Common myeloid progenitor, CD34-positive (primary cell): ENCODE measurements around the gene FRMD6.

Experiments used
- CTCF ChIA-PET: fragments of 350-600 bp; sonication (Branson Sonifier 250); formaldehyde crosslinking; loops from one replicate; lab custom pipeline; 2021; ENCODE audit warnings: antibody characterized with exemption; lab: Charles Lee
- POLR2A ChIA-PET: fragments of 350-600 bp; sonication (Branson Sonifier 250); formaldehyde crosslinking; loops from one replicate; lab custom pipeline; 2021; ENCODE audit warnings: antibody characterized with exemption; lab: Charles Lee
- DNase-seq, 3 donors: peaks; one replicate each; pipeline versions ENCODE4 v3.0.0 to v3.0.0-alpha.2; 2013
- H3K27ac ChIP-seq, 2 experiments: 1 replicate in 1 of 2; 2 replicates in 1 of 2; pipeline ENCODE4 v1.7.0; 2013; ENCODE audit warnings: inconsistent platforms in 2 of 2, low read length in 2 of 2, mild to moderate bottlenecking in 2 of 2, low read depth in 1 of 2, moderate library complexity in 1 of 2; ENCODE audit not compliant: severe bottlenecking in 2 of 2, insufficient read depth in 1 of 2, poor library complexity in 1 of 2
- H3K27me3 ChIP-seq, 5 experiments: replicated peaks in 2 of 5; 1 replicate in 3 of 5; 2 replicates in 2 of 5; pipeline versions ENCODE4 v1.6.1 to v1.7.0; 2013; ENCODE audit warnings: low read length in 4 of 5, mild to moderate bottlenecking in 2 of 5, moderate library complexity in 2 of 5, inconsistent platforms in 1 of 5; ENCODE audit not compliant: insufficient read depth in 5 of 5, control insufficient read depth in 4 of 5
- H3K36me3 ChIP-seq, 4 experiments: 1 replicate in 2 of 4; 2 replicates in 2 of 4; pipeline versions ENCODE4 v1.6.1 to v1.7.0; 2013; ENCODE audit warnings: low read length in 3 of 4, control low read depth in 1 of 4, mild to moderate bottlenecking in 1 of 4; ENCODE audit not compliant: control insufficient read depth in 4 of 4, insufficient read depth in 4 of 4
- H3K4me1 ChIP-seq, 4 experiments: 1 replicate in 3 of 4; 2 replicates in 1 of 4; pipeline versions ENCODE4 v1.6.1 to v1.7.1; 2013; ENCODE audit warnings: low read length in 3 of 4, mild to moderate bottlenecking in 3 of 4, control low read depth in 1 of 4, inconsistent platforms in 1 of 4, moderate library complexity in 1 of 4; ENCODE audit not compliant: control insufficient read depth in 4 of 4, insufficient read depth in 4 of 4; ENCODE audit errors: control extremely low read depth in 1 of 4
- H3K4me3 ChIP-seq, 7 experiments: 1 replicate in 4 of 7; 2 replicates in 3 of 7; pipeline versions ENCODE4 v1.5.1 to v1.7.0; 2013; ENCODE audit warnings: mild to moderate bottlenecking in 7 of 7, low read length in 6 of 7, moderate library complexity in 6 of 7, inconsistent platforms in 2 of 7, low read depth in 2 of 7, control low read depth in 1 of 7; ENCODE audit not compliant: insufficient read depth in 4 of 7, control insufficient read depth in 1 of 7; ENCODE audit errors: extremely low read depth in 1 of 7
- H3K9me3 ChIP-seq, 5 experiments: 1 replicate in 4 of 5; 2 replicates in 1 of 5; pipeline versions ENCODE4 v1.6.1 to v1.7.1; 2013; ENCODE audit warnings: low read length in 4 of 5, mild to moderate bottlenecking in 2 of 5, inconsistent platforms in 1 of 5, low read depth in 1 of 5, moderate library complexity in 1 of 5; ENCODE audit not compliant: control insufficient read depth in 4 of 5, insufficient read depth in 2 of 5; ENCODE audit errors: control extremely low read depth in 1 of 5
- WGBS: methylation state at CpG from one replicate; pipeline ENCODE4 v1.1.5; 2013; ENCODE audit not compliant: insufficient coverage; 5-methylcytosine and 5-hydroxymethylcytosine counted together

Gene FRMD6

DNA sequence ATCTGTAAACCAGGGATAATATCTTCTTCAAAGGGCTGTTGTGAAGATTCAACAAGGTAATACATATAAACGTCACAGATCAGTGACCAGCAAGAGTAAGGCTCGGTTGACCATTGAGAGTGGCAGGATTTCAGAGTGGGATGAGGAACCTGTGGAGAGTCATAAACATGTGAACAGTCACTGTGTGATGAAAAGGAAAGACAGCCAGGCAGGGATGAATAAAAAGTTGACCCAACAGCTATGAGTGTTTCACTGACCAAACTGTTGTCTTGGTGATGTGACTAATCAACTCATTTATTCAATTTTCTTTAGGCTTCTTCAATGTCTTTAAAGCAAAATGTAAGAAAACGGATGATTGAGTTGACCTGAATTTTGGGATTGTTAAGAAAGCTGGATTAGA, 8.6 kb upstream of the FRMD6 start:
- POLR2A ChIA-PET: no interaction called here
- Histone ChIP-seq H3K36me3 (no peaks in the 10 kb centered on the region), H3K27me3 (no peaks in the 10 kb centered on the region), H3K4me3 (no peak overlapping the region), H3K27ac (no peak overlapping the region), H3K9me3 (no peaks in the 10 kb centered on the region), H3K4me1 (no peaks in the 10 kb centered on the region)
- DNase-seq: no peak
- CTCF ChIA-PET: interaction anchor here (1.2 to 1.6 kb wide), 2 partner anchors 9 to 39 kb away, joined by 5 to 7 read pairs; partner anchors contain the start of gene FRMD6
- WGBS: 97% methylated on average over 3 of the region's 3 CpGs

DNA sequence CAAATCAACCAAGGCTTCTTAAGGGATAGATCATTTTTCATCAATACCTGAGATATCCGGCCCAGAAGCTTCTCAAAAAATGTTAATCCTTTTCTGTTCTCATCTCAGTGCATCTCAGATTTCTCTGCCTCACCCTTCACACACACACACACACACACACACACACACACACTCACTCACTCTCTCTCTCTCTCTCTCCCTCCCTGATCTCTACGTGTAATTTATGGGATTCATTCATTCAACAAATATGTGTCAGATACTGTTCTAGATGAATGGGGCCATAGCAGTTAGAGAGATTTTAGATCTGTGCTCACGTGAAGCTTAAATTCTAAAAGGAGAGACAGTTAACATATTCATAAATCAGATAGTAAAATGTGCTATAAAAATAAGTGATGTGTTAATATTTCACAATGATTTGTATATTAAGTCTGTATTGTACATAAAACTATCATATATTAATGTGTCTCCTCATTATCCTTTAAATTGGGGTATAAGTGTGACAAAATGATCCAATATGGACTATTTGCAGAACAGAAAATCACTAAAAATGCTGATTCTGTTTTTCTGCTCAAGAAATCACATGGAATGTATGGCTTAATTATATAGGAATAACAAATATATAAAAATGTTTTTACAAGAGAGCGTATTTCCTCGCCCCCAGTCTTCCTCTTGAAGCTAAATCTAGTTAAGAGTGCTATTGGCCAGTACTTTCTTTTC, 7.3 kb upstream of the FRMD6 start:
- Histone ChIP-seq H3K4me3 (no peak overlapping the region), H3K36me3 (no peaks in the 10 kb centered on the region), H3K4me1 (no peaks in the 10 kb centered on the region), H3K27ac (no peak overlapping the region), H3K9me3 (no peaks in the 10 kb centered on the region), H3K27me3 (no peaks in the 10 kb centered on the region)
- POLR2A ChIA-PET: interaction anchor here (0.6 kb wide), 1 partner anchor 134 kb away, joined by 3 read pairs; no protein-coding TSS in a partner anchor
- CTCF ChIA-PET: interaction anchor here (1.2 to 1.6 kb wide), 2 partner anchors 8 to 38 kb away, joined by 5 to 7 read pairs; partner anchors contain the start of gene FRMD6
- DNase-seq: no peak
- WGBS: 100% methylated on average over 2 of the region's 5 CpGs

DNA sequence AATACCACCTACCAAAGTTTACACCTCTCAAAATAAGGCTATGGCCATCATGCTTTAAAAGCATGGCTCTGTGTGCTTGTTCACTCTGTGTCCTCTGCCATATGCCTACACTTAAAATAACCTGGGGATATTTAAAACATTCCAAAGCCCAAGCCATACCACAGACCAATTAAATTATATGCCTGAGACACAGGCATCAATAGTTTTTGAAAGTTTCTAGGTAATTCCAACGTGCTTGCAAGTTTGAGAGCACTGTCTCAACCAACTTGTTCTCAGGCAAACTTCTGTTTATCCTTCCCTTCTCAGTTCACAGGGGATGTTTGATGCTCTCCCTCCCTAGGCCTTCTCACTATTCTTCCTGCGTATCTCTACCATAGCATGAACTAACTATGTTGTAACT, 3.4 kb upstream of the FRMD6 start:
- no peak for DNase-seq
- ChIA-PET CTCF (no interaction called here), POLR2A (no interaction called here)
- no peaks in the 10 kb centered on the region for H3K27me3 ChIP-seq
- H3K4me1 ChIP-seq: peaks cover 3 to 16% (median 14%) of the 10 kb centered on the region in 4 experiments
- H3K36me3 ChIP-seq: no peaks in the 10 kb centered on the region
- no peak overlapping the region for H3K4me3 ChIP-seq
- no peak overlapping the region for H3K27ac ChIP-seq
- no peaks in the 10 kb centered on the region for H3K9me3 ChIP-seq
- 71% methylated on average over 1 of the region's 2 CpGs for WGBS

DNA sequence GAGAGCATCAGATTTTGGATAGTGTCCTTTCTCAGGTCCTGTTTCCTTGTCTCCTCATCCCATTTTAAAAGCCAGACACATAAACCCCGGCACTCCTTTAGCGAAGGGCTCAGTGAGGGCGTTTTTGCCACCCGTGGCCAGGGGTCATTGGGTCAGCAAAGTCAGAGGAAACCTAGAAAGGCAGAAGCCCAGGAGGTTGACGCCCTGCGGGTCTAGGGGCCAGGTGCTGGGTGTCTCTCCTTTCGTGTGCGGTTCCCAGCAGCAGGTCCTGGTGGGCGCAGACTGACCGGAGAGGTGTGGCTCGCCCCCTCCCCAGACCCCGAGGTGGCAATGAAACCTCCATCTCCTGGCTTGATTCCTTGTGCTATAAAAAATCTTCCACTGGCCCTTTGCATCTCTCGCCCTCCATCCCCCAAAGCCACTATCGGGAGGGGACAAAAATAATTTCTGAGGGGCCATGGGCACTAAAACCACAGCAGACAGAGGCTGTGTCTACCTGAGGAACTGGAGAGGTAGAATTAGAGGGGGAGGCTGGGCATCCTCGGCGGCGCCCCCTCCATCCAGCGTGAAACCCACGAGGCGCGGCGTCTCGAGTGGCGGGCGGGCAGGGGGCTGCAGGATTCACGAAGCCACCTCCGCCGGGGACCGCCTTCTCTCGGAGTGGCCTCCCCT, 858 bp upstream of the FRMD6 start:
- no peaks in the 10 kb centered on the region for H3K27me3 ChIP-seq
- H3K4me1 ChIP-seq: peaks cover 20 to 41% (median 36%) of the 10 kb centered on the region in 4 experiments
- H3K27ac ChIP-seq: peak overlapping the region; percentile 72 to 83
- ChIA-PET CTCF (interaction anchor here (1.1 to 2.6 kb wide), 2 partner anchors 34 to 328 kb away, joined by 3 to 9 read pairs; no protein-coding TSS in a partner anchor), POLR2A (no interaction called here)
- no peaks in the 10 kb centered on the region for H3K36me3 ChIP-seq
- WGBS: 6% methylated on average over 28 of the region's 30 CpGs
- H3K4me3 ChIP-seq: peak overlapping the region; percentile 67 to 96 (median 84)
- H3K9me3 ChIP-seq: no peaks in the 10 kb centered on the region
- no peak for DNase-seq

DNA sequence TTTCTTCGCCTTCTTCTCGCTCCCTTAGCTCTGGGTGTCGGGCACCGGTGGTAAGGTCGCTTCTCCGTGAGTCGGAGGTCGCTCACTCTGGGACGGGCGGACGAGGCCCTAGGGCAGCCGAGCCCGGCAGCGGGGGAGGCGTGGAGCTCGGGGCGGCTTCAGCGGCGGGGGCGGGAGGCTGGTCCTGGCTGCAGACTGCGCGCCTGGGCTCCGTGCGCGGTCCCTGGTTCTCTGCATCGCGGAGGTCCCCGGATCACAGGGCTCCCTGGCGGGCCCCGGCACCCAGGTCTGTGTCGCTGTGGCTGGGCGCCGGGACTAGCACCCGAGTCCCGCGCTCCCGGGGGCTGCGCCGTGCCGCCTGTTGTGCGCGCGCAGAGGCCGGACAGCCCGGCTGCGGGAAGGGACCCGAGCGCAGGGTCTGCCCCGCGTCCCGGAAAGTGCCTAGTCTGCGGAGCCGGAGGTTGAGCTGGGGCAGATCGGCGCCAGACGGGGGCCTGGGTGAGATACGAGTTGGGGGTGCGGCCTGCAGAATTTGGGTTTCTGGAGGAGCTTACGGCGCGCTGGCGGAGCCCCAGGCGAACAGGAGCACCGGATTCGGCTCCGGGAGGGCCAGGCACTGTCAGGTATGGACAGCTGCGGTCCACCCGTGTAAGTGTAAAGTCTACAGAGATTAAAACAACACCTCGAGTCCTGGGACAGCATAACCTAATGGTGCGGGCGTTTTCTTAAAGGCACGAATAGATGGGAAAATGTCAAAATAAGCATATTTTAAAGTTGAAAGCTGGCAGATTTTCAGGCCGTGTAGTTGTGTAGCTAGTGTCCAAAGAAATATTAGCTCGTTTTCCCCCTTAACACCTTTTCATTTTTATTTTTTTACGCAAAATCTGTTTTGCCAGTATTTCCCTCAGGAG, 713 bp downstream of the FRMD6 start:
- peaks cover 24 to 46% (median 39%) of the 10 kb centered on the region in 4 experiments for H3K4me1 ChIP-seq
- POLR2A ChIA-PET: interaction anchor here (0.8 to 0.9 kb wide), 2 partner anchors 413 to 709 kb away, joined by 3 read pairs; partner anchors contain the start of genes PYGL and TMX1
- DNase-seq: peak; percentile 22 to 60 (median 51)
- H3K4me3 ChIP-seq: peak overlapping the region; percentile 78 to 96 (median 85)
- WGBS: under 1% methylated on average over 48 of the region's 75 CpGs
- no peaks in the 10 kb centered on the region for H3K27me3 ChIP-seq
- no peaks in the 10 kb centered on the region for H3K36me3 ChIP-seq
- H3K27ac ChIP-seq: peak overlapping the region in 1 of 2 experiments; percentile 25
- no peaks in the 10 kb centered on the region for H3K9me3 ChIP-seq
- CTCF ChIA-PET: interaction anchor here (0.6 to 2.6 kb wide), 12 partner anchors 9 to 327 kb away, joined by 3 to 19 read pairs (median 5); no protein-coding TSS in a partner anchor

DNA sequence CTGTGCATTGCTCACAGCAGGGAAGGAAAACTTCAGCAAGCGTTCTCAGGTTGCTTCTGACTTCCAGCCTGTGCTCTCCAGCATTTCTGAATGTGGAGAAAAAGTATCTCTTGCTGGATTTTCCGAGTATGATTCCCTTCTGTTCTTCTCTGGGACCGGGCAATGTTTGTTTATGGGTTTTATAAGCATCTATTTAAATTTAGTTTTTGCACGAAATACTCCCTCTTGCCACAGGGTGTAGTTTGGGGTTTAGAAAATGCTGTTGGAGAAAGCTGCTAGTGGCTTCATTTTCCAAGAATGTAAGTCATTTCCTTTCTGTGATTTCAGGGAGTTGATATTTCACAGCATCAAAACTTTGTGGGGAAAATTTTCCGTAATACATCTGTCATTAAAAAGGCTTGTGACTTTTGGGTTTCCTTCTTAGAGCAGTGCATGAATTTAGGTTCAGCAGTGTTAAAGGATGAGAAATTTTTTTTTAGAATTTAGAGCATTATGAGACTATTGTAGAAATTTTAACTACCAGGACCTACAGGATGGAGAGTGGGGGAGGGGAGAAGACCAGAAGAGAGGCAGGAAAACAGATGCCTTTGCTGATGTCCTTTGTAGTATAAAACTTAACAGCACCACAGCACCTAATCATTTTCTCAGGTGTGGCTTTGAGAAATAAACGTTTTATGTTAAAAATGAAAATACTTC, 1.5 kb downstream of the FRMD6 start:
- H3K9me3 ChIP-seq: no peaks in the 10 kb centered on the region
- WGBS: 0% methylated on average over 3 of the region's 6 CpGs
- H3K4me3 ChIP-seq: peak overlapping the region in 6 of 7 experiments; percentile 78 to 96 (median 86)
- H3K27ac ChIP-seq: no peak overlapping the region
- H3K27me3 ChIP-seq: no peaks in the 10 kb centered on the region
- CTCF ChIA-PET: interaction anchor here (0.7 to 2.6 kb wide), 11 partner anchors 9 to 326 kb away, joined by 3 to 19 read pairs (median 6); no protein-coding TSS in a partner anchor
- POLR2A ChIA-PET: interaction anchor here (0.9 kb wide), 1 partner anchor 709 kb away, joined by 3 read pairs; the partner anchor contains the start of gene PYGL
- peak; percentile 30 to 60 (median 57) for DNase-seq
- H3K4me1 ChIP-seq: peaks cover 24 to 46% (median 39%) of the 10 kb centered on the region in 4 experiments
- H3K36me3 ChIP-seq: no peaks in the 10 kb centered on the region
